SKM-1 (cell line): Measurements from ENCODE around the gene GIGYF1.
"Not testable (repeated sequence)": the region's sequence is repeated elsewhere in the genome, so short reads cannot be mapped to it uniquely, and the experiment has no call there.

Experiments used
- DNase-seq: peaks from one replicate; lab custom pipeline; 2025; ENCODE audit not compliant: unreplicated experiment; lab: John Stamatoyannopoulos, UW

GIGYF1 gene

GRCh38 chr7:100674411-100675104 is 19.5 kb downstream of the GIGYF1 start:
- DNase-seq: no peak

- DNase-seq: no peak
These were observed 20.1 kb downstream of the GIGYF1 start for GRCh38 chr7:100673942-100674410.

GRCh38 chr7:100673302-100673941 is 20.6 kb downstream of the GIGYF1 start, which contains the start of gene GNB2:
Gene GNB2, plus strand, starts transcription at chr7:100673740. Its CDS starts 2,526 bp downstream, at chr7:100676266.
- DNase-seq: peak; percentile 88

GRCh38 chr7:100671353-100672327 is 22.4 kb downstream of the GIGYF1 start:
- no peak for DNase-seq

- no peak for DNase-seq
These were observed 24.0 kb downstream of the GIGYF1 start for GRCh38 chr7:100670074-100670473.

GRCh38 chr7:100669106-100669505 is 24.9 kb downstream of the GIGYF1 start:
- not testable (repeated sequence) for DNase-seq

GRCh38 chr7:100668069-100668449 is 26.0 kb downstream of the GIGYF1 start:
- no peak for DNase-seq

GRCh38 chr7:100667331-100668068 is 26.6 kb downstream of the GIGYF1 start:
- DNase-seq: no peak

GRCh38 chr7:100665168-100665726 is 28.8 kb downstream of the GIGYF1 start:
- DNase-seq: no peak

GRCh38 chr7:100662194-100662776 is 31.8 kb downstream of the GIGYF1 start:
- not testable (repeated sequence) for DNase-seq

- DNase-seq: no peak
These were observed 38.0 kb downstream of the GIGYF1 start, which contains the start of gene ACTL6B for GRCh38 chr7:100655908-100656674. Gene ACTL6B, minus strand, starts transcription at chr7:100656448. Its CDS starts 94 bp downstream, at chr7:100656354.

GRCh38 chr7:100654908-100655831 is 38.9 kb downstream of the GIGYF1 start:
- DNase-seq: no peak

- no peak for DNase-seq
These were observed 44.1 kb downstream of the GIGYF1 start for GRCh38 chr7:100649826-100650565.

GRCh38 chr7:100642534-100642907 is 51.5 kb downstream of the GIGYF1 start:
- no peak for DNase-seq

- no peak for DNase-seq
These were observed 52.1 kb downstream of the GIGYF1 start for GRCh38 chr7:100641860-100642533.

GRCh38 chr7:100641463-100641859 is 52.6 kb downstream of the GIGYF1 start, which contains the start of gene TFR2:
Gene TFR2, minus strand, starts transcription at chr7:100641552. Its CDS starts 43 bp downstream, at chr7:100641509.
- DNase-seq: no peak
